ENCODE measurements around the gene SMTN. TPM values are rescaled to one million over a fixed set of nuclear protein-coding genes. Genes with fewer than 3 reads are reported as not detected.
"Not testable (repeated sequence)": the region's sequence is repeated elsewhere in the genome, so short reads cannot be mapped to it uniquely, and the experiment has no call there.

The SMTN gene
- total RNA-seq, 4 donors from 2014 or later: 42.3 to 54.6 (median 50.5) TPM

DNA sequence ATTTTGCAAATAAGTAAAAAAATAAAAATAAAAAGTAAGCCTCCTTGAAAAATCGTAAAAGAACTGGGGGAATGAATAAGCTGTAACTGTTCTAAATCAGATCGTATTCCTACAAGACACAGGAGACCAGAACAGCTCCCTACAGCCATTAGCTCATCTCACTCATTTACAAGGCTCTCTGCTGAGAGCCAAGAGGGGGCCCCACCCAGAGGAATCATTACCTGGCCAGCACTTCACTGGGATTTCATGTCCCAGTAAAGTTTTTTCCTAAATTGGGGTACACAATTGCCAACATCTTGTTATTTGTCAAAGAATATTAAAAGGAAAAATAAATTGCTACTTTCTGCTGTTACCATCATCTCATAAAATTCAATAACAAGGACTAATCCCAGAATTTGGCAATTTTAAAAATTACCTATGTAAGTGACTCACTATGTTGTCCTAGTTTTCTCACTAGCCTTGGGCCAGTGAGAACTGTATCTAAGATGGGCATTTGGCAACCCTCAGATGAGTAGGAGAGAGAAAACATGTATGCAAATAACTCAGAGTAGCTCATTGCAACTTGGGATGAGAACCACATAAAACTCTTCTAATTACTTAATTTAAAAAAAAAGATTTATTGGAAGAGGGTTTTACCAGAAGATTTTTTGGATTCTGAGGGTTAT, 18.4 kb upstream of the SMTN start:
- 41% methylated on average over 2 of the region's 2 CpGs for WGBS
- peaks cover 8% of the 10 kb centered on the region for H3K4me1 ChIP-seq
- no peak overlapping the region for H3K27ac ChIP-seq
- no peak overlapping the region for H3K4me3 ChIP-seq
- H3K9me3 ChIP-seq: no peaks in the 10 kb centered on the region
- no peaks in the 10 kb centered on the region for H3K36me3 ChIP-seq
- DNase-seq (ENCODE audit: low spot score in 2 of 2): no peak
- TF ChIP-seq POLR2AphosphoS5 (IDR thresholded peaks at IDR 0.05) (no peak), CTCF (IDR thresholded peaks at IDR 0.05) (no peak), POLR2A (IDR thresholded peaks at IDR 0.05) (no peak), EP300 (IDR thresholded peaks at IDR 0.05) (no peak)
- no peaks in the 10 kb centered on the region for H3K27me3 ChIP-seq

DNA sequence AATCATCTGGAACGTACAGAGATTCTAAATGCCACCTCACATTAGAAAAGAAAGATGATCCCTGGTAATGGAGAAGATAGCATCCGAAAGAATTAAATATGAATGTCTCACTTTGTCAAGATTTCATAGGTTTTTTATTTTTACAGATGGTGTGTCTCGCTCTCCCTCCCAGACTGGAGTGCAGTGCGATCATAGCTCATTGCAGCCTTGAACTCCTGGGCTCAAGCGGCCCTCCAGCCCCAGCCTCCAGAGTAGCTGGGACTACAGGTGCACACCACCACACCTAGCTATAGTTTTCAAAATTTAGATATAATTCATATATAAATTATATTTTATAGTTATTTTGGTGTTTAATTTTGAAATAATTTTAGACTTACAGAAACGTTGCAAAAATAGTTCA, 16.7 kb upstream of the SMTN start:
- Histone ChIP-seq H3K36me3 (no peaks in the 10 kb centered on the region), H3K4me1 (peaks cover 8% of the 10 kb centered on the region), H3K27me3 (no peaks in the 10 kb centered on the region), H3K9me3 (no peaks in the 10 kb centered on the region), H3K4me3 (no peak overlapping the region), H3K27ac (no peak overlapping the region)
- no peak for TF ChIP-seq POLR2A (IDR thresholded peaks at IDR 0.05)
- no peak for TF ChIP-seq EP300 (IDR thresholded peaks at IDR 0.05)
- TF ChIP-seq CTCF (IDR thresholded peaks at IDR 0.05): no peak
- no peak for TF ChIP-seq POLR2AphosphoS5 (IDR thresholded peaks at IDR 0.05)
- 91% methylated on average over 6 of the region's 6 CpGs for WGBS
- no peak for DNase-seq (ENCODE audit: low spot score in 2 of 2)

DNA sequence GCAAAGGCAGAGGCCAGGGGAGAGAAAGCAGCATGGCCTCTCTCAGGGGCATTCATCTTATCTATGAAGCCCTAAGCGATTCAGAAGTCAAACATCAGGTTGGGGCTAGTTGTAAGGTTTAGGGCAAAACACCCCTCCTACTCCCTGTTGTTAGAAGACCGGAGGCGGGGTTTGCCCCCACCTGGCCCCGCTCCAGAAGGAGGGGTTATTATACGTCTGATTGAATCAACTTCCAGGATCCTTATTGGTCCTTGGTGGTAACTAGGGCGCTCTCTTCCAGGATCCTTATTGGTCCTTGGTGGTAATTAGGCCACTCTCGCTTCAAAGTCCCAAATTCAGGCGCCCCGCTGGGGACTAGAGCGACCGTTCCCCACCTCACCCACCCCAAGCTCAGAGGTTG, 12.1 kb upstream of the SMTN start:
- Histone ChIP-seq H3K27me3 (no peaks in the 10 kb centered on the region), H3K27ac (no peak overlapping the region), H3K4me1 (no peaks in the 10 kb centered on the region), H3K9me3 (no peaks in the 10 kb centered on the region), H3K36me3 (no peaks in the 10 kb centered on the region), H3K4me3 (no peak overlapping the region)
- TF ChIP-seq POLR2A (IDR thresholded peaks at IDR 0.05) (no peak), POLR2AphosphoS5 (IDR thresholded peaks at IDR 0.05) (no peak), EP300 (IDR thresholded peaks at IDR 0.05) (no peak), CTCF (IDR thresholded peaks at IDR 0.05) (no peak)
- no peak for DNase-seq (ENCODE audit: low spot score in 2 of 2)
- 74% methylated on average over 11 of the region's 11 CpGs for WGBS

DNA sequence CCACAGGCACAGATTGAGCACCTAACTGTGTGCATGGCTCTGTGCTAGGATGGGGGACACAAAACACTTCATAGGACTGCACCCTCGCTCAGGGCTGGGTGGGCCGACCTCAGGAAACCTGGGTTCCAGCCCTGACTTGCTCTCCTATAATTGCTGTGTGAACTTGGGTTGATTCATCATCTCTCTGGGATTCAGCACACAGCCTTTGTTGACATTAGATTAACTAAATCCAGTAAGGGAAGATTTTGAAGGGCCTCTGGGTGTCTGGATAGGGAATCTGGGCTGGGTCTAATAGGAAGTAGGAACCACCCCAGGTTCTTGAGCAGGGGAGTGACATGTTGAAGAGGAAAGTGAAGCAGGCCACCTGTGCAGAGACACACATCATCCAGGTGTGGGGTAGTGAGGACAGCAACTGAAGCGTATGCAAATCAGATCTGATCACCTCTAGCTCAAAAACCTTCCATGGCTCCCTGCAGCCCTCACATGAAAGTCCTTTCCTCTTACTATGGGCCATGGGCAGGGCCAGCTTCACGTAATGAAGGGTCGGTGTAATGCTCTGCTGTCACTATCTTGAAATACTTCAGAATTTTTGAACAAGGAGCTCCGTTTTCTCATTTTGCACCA, 11.3 kb upstream of the SMTN start:
- WGBS: 82% methylated on average over 6 of the region's 6 CpGs
- not testable (repeated sequence) for DNase-seq (ENCODE audit: low spot score in 2 of 2)

GRCh38 chr22:31073125-31073524, 8.0 kb upstream of the SMTN start:
- H3K4me3 ChIP-seq; H3K27me3 ChIP-seq; H3K9me3 ChIP-seq; H3K36me3 ChIP-seq; H3K27ac ChIP-seq; DNase-seq (ENCODE audit: low spot score in 2 of 2): not testable (repeated sequence)
- WGBS: 80% methylated on average over 9 of the region's 9 CpGs
- H3K4me1 ChIP-seq: peaks cover 15% of the 10 kb centered on the region

More for the DNA sequence above, 11.3 kb upstream of the SMTN start:
- not testable (repeated sequence) for H3K9me3 ChIP-seq, H3K4me1 ChIP-seq, H3K27me3 ChIP-seq, H3K27ac ChIP-seq, H3K36me3 ChIP-seq, H3K4me3 ChIP-seq

DNA sequence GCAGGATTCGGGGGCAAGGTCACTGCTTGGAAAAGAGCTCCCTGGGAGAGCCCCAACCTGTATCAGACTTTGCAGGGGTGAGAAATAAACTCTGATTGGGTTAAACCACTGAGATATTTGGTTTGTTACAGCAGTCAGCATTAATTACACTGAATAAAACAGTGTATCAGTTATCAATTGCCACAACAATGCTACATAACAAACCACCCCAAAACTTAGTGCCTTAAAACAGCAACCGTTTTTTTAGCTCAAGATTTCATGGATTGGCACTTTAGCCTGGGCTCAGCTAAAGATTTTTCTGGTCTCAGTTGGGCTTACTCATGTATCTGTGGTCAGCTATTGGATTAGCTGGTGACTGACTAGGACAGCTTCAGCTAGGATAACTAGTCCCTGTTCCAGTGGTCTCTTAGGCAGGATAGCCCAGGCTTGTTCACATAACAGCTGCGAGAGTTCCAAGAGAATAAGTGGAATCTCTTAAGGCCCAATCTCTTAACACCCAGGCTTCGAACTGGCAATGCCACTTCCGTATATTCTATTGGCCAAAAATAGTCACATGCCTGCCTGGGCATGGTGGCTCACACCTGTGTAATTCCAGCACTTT, 7.5 kb upstream of the SMTN start:
- H3K27ac ChIP-seq; H3K9me3 ChIP-seq; DNase-seq (ENCODE audit: low spot score in 2 of 2); H3K36me3 ChIP-seq; H3K4me3 ChIP-seq; H3K27me3 ChIP-seq: not testable (repeated sequence)
- 93% methylated on average over 5 of the region's 5 CpGs for WGBS
- H3K4me1 ChIP-seq: peaks cover 15% of the 10 kb centered on the region

Measured in suprapubic skin (tissue), 4 donors.